Endodermal cell (in vitro differentiated cells): ENCODE data around the gene STX8. TPM values are rescaled to one million over a fixed set of nuclear protein-coding genes. Genes with fewer than 3 reads are reported as not detected.
"Not testable (repeated sequence)": the region's sequence is repeated elsewhere in the genome, so short reads cannot be mapped to it uniquely, and the experiment has no call there.

Experiments used
- DNase-seq: peaks from one replicate; pipeline ENCODE4 v3.0.0-alpha.2; 2017
- H3K27ac ChIP-seq: 2 replicates; pipeline ENCODE4 v1.5.1; 2013; ENCODE audit warnings: mild to moderate bottlenecking, low read depth, low read length, moderate library complexity
- H3K27me3 ChIP-seq: 2 replicates; pipeline ENCODE4 v1.6.1; 2013; ENCODE audit warnings: mild to moderate bottlenecking, low read length, moderate library complexity; ENCODE audit not compliant: insufficient read depth, control insufficient read depth, poor library complexity, severe bottlenecking
- H3K36me3 ChIP-seq: 2 replicates; pipeline ENCODE4 v1.7.0; 2013; ENCODE audit warnings: mild to moderate bottlenecking, low read length, moderate library complexity; ENCODE audit not compliant: control insufficient read depth, insufficient read depth
- H3K4me1 ChIP-seq: one replicate; pipeline ENCODE4 v1.7.0; 2013; ENCODE audit warnings: low read length; ENCODE audit not compliant: control insufficient read depth, insufficient read depth
- H3K4me3 ChIP-seq: 2 replicates; pipeline ENCODE4 v1.5.1; 2013; ENCODE audit warnings: mild to moderate bottlenecking, low read length, moderate library complexity
- H3K9ac ChIP-seq: 2 replicates; pipeline ENCODE4 v1.6.1; 2013; ENCODE audit warnings: mild to moderate bottlenecking, low read length, moderate library complexity; ENCODE audit not compliant: poor library complexity, severe bottlenecking; ENCODE audit errors: extremely low read depth
- H3K9me3 ChIP-seq: 2 replicates; pipeline ENCODE4 v1.6.1; 2013; ENCODE audit warnings: mild to moderate bottlenecking, low read length, moderate library complexity; ENCODE audit not compliant: control insufficient read depth
- H3K27ac Mint-ChIP-seq: 2 replicates; pipeline ENCODE4 v1.8.0; 2020; ENCODE audit warnings: mixed read lengths
- H3K27me3 Mint-ChIP-seq: 2 replicates; pipeline ENCODE4 v1.8.0; 2021; ENCODE audit warnings: mild to moderate bottlenecking, mixed read lengths; ENCODE audit not compliant: insufficient read depth
- H3K36me3 Mint-ChIP-seq: 2 replicates; pipeline ENCODE4 v1.8.0; 2020; ENCODE audit warnings: low read depth, mixed read lengths
- H3K4me1 Mint-ChIP-seq: 2 replicates; pipeline ENCODE4 v1.8.0; 2020; ENCODE audit warnings: mixed read lengths
- H3K4me3 Mint-ChIP-seq: 2 replicates; pipeline ENCODE4 v1.8.0; 2020; ENCODE audit warnings: mild to moderate bottlenecking, moderate library complexity, mixed read lengths
- H3K9me3 Mint-ChIP-seq: 2 replicates; pipeline ENCODE4 v1.8.0; 2020; ENCODE audit warnings: mild to moderate bottlenecking, mixed read lengths
- WGBS, 2 experiments: methylation state at CpG; one replicate each; pipeline versions ENCODE4 v1.1.5 to v1.1.7; 2013; ENCODE audit warnings: missing lambda C conversion rate in 2 of 2, mixed read lengths in 1 of 2; ENCODE audit not compliant: insufficient coverage in 1 of 2, insufficient read length in 1 of 2; 5-methylcytosine and 5-hydroxymethylcytosine counted together
- total RNA-seq, 2 donors: library from RNA; stranded (reverse); fragmentation: NEBNext Ultra II Directional in 1 of 2; extraction: Animal tissue kit (Norgen Biotek cat#: 25700) in 1 of 2; gene quantifications; 2 replicates in 1 of 2; 3 replicates in 1 of 2; pipeline ENCODE4 v1.2.1, GENCODE V29; 2021
- TF ChIP-seq, protein P1 (sequence below): fragments of 200-600 bp; sonication (generic); conservative IDR thresholded peaks from 2 replicates; pipeline ENCODE4 v1.5.0; 2021; ENCODE audit warnings: antibody characterized with exemption, mild to moderate bottlenecking

The STX8 gene
- total RNA-seq, 2 donors from 2014 or later, result 82.5 to 98.2 TPM

GRCh38 chr17:9554715-9555114 lies 20.9 kb downstream of the STX8 start:
- H3K4me1 Mint-ChIP-seq, H3K4me3 ChIP-seq, H3K9me3 ChIP-seq, H3K27ac ChIP-seq, H3K9ac ChIP-seq, H3K27ac Mint-ChIP-seq, H3K9me3 Mint-ChIP-seq, H3K27me3 ChIP-seq, H3K36me3 ChIP-seq, H3K4me3 Mint-ChIP-seq, H3K27me3 Mint-ChIP-seq, H3K4me1 ChIP-seq: not testable (repeated sequence)
- peaks cover 20% of the 10 kb centered on the region for H3K36me3 Mint-ChIP-seq
- TF ChIP-seq, protein P1, sequence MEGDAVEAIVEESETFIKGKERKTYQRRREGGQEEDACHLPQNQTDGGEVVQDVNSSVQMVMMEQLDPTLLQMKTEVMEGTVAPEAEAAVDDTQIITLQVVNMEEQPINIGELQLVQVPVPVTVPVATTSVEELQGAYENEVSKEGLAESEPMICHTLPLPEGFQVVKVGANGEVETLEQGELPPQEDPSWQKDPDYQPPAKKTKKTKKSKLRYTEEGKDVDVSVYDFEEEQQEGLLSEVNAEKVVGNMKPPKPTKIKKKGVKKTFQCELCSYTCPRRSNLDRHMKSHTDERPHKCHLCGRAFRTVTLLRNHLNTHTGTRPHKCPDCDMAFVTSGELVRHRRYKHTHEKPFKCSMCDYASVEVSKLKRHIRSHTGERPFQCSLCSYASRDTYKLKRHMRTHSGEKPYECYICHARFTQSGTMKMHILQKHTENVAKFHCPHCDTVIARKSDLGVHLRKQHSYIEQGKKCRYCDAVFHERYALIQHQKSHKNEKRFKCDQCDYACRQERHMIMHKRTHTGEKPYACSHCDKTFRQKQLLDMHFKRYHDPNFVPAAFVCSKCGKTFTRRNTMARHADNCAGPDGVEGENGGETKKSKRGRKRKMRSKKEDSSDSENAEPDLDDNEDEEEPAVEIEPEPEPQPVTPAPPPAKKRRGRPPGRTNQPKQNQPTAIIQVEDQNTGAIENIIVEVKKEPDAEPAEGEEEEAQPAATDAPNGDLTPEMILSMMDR, result peak; percentile 82
- peak; percentile 93 for DNase-seq
- whole genome bisulfite sequencing, 2 experiments, result 57 to 80% methylated on average over 3 to 4 of the region's 6 CpGs

GRCh38 chr17:9553596-9553995 lies 22.0 kb downstream of the STX8 start:
- no peak overlapping the region for H3K4me3 Mint-ChIP-seq
- no peaks in the 10 kb centered on the region for H3K4me1 Mint-ChIP-seq
- H3K27me3 Mint-ChIP-seq, result no peaks in the 10 kb centered on the region
- DNase-seq, result no peak
- TF ChIP-seq, protein P1, result no peak
- H3K36me3 Mint-ChIP-seq, result peaks cover 23% of the 10 kb centered on the region
- no peaks in the 10 kb centered on the region for H3K27me3 ChIP-seq
- no peaks in the 10 kb centered on the region for H3K9me3 Mint-ChIP-seq
- no peak overlapping the region for H3K4me3 ChIP-seq
- H3K9me3 ChIP-seq, result no peaks in the 10 kb centered on the region
- H3K27ac Mint-ChIP-seq, result no peak overlapping the region
- H3K36me3 ChIP-seq, result no peaks in the 10 kb centered on the region
- no peak overlapping the region for H3K9ac ChIP-seq
- H3K4me1 ChIP-seq, result no peaks in the 10 kb centered on the region
- 93 to 100% methylated on average over 1 to 4 of the region's 4 CpGs for WGBS, 2 experiments
- H3K27ac ChIP-seq, result no peak overlapping the region

DNA sequence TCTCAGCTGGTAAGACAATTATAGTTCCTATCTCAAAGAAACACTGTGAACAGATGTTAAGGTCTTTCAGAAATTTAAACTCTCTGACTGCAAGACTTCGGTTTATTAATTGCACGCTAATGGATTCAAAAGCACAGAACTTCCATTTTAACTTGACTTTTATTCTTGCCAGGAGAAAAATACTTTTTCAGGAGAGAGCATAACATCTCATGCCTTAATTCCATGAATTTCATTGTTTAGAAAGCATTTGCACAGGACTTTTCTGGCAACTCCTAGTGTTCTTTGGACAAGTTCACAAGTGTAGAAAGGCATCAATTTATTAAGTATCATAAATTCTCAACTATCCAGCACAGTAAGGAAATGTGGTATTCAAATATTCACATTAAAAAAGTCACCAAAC lies 22.4 kb downstream of the STX8 start:
- no peaks in the 10 kb centered on the region for H3K4me1 Mint-ChIP-seq
- TF ChIP-seq, protein P1, result no peak
- Histone ChIP-seq H3K9ac (no peak overlapping the region), H3K36me3 (no peaks in the 10 kb centered on the region), H3K4me1 (no peaks in the 10 kb centered on the region), H3K4me3 (no peak overlapping the region), H3K27ac (no peak overlapping the region), H3K9me3 (no peaks in the 10 kb centered on the region), H3K27me3 (no peaks in the 10 kb centered on the region)
- 96 to 98% methylated on average over 2 of the region's 2 CpGs for WGBS, 2 experiments
- H3K4me3 Mint-ChIP-seq, result no peak overlapping the region
- peaks cover 21% of the 10 kb centered on the region for H3K36me3 Mint-ChIP-seq
- no peaks in the 10 kb centered on the region for H3K9me3 Mint-ChIP-seq
- H3K27me3 Mint-ChIP-seq, result no peaks in the 10 kb centered on the region
- no peak for DNase-seq
- no peak overlapping the region for H3K27ac Mint-ChIP-seq
